B cell (primary cell): Measurements from ENCODE around the gene CDT1. TPM values are rescaled to one million over a fixed set of nuclear protein-coding genes. Genes with fewer than 3 reads are reported as not detected.

ENCODE experiments used
- ATAC-seq: fragments of 200-7000 bp; cut with Tn5 transposase; one replicate; pipeline ENCODE4 v1.10.0; 2021; ENCODE audit warnings: low read depth, mild to moderate bottlenecking, moderate number of reproducible peaks, moderate library complexity
- CTCF ChIA-PET: fragments of 350-600 bp; sonication (Branson Sonifier 250); formaldehyde crosslinking; loops from one replicate; lab custom pipeline; 2021; ENCODE audit warnings: antibody characterized with exemption, inconsistent platforms; lab: Charles Lee
- POLR2A ChIA-PET: fragments of 350-600 bp; sonication (Branson Sonifier 250); formaldehyde crosslinking; loops from one replicate; lab custom pipeline; 2021; ENCODE audit warnings: antibody characterized with exemption; lab: Charles Lee
- DNase-seq: peaks from one replicate; pipeline ENCODE4 v3.0.0; 2013
- H2AFZ ChIP-seq: 2 replicates; pipeline ENCODE4 v1.6.1; 2012; ENCODE audit warnings: mild to moderate bottlenecking, low read depth, low read length; ENCODE audit not compliant: insufficient read depth, poor library complexity, severe bottlenecking
- H3K27ac ChIP-seq, 2 donors: 1 replicate in 1 of 2; 2 replicates in 1 of 2; pipeline ENCODE4 v1.5.1; 2012 to 2013; ENCODE audit warnings: low read length in 2 of 2, mild to moderate bottlenecking in 2 of 2, moderate library complexity in 1 of 2
- H3K27me3 ChIP-seq, 4 experiments: fragments of 200-600 bp in 1 of 4; sonication (generic) in 1 of 4; replicated peaks in 1 of 4; 1 replicate in 2 of 4; 2 replicates in 2 of 4; pipeline versions ENCODE4 v1.6.1 to v1.7.0; 2013 to 2016; ENCODE audit warnings: low read length in 3 of 4, mild to moderate bottlenecking in 2 of 4, mixed read lengths in 1 of 4, moderate library complexity in 1 of 4; ENCODE audit not compliant: insufficient read depth in 4 of 4, control insufficient read depth in 3 of 4; ENCODE audit errors: control extremely low read depth in 1 of 4
- H3K36me3 ChIP-seq, 2 experiments: replicated peaks in 1 of 2; 1 replicate in 1 of 2; 2 replicates in 1 of 2; pipeline versions ENCODE4 v1.6.1 to v1.7.1; 2013; ENCODE audit warnings: low read length in 1 of 2; ENCODE audit not compliant: insufficient read depth in 2 of 2, control insufficient read depth in 1 of 2; ENCODE audit errors: control extremely low read depth in 1 of 2, extremely low read depth in 1 of 2
- H3K4me1 ChIP-seq, 2 donors: fragments of 200-600 bp in 1 of 2; sonication (generic) in 1 of 2; 1 replicate in 1 of 2; 2 replicates in 1 of 2; pipeline versions ENCODE4 v1.5.1 to v1.6.1; 2013 to 2017; ENCODE audit warnings: low read length in 2 of 2; ENCODE audit not compliant: control insufficient read depth in 2 of 2, insufficient read depth in 2 of 2
- H3K4me2 ChIP-seq: replicated peaks from 2 replicates; pipeline ENCODE3; 2012; ENCODE audit warnings: mild to moderate bottlenecking, low read depth, low read length; ENCODE audit not compliant: poor library complexity, severe bottlenecking
- H3K4me3 ChIP-seq, 5 experiments: fragments of 200-600 bp in 1 of 5; sonication (generic) in 1 of 5; 1 replicate in 3 of 5; 2 replicates in 2 of 5; pipeline versions ENCODE4 v1.5.1 to v1.7.0; 2011 to 2016; ENCODE audit warnings: low read length in 4 of 5, mild to moderate bottlenecking in 4 of 5, low read depth in 2 of 5, control low read depth in 1 of 5, moderate library complexity in 1 of 5; ENCODE audit not compliant: insufficient read depth in 1 of 5; ENCODE audit errors: control extremely low read depth in 1 of 5, extremely low read depth in 1 of 5
- H3K79me2 ChIP-seq: fragments of 200-600 bp; sonication (generic); one replicate; pipeline ENCODE4 v1.6.0; 2016; ENCODE audit warnings: low read length; ENCODE audit not compliant: control insufficient read depth, insufficient read depth
- H3K9ac ChIP-seq: fragments of 200-600 bp; sonication (generic); 2 replicates; pipeline ENCODE4 v1.6.1; 2017; ENCODE audit warnings: mild to moderate bottlenecking, low read length, moderate library complexity
- H3K9me3 ChIP-seq, 3 donors: one replicate each; pipeline versions ENCODE4 v1.6.1 to v1.7.1; 2013; ENCODE audit warnings: low read length in 2 of 3; ENCODE audit not compliant: control insufficient read depth in 2 of 3, insufficient read depth in 1 of 3; ENCODE audit errors: control extremely low read depth in 1 of 3
- H4K20me1 ChIP-seq: 2 replicates; pipeline ENCODE4 v1.6.0; 2012; ENCODE audit warnings: mild to moderate bottlenecking, low read length; ENCODE audit not compliant: insufficient read depth, control insufficient read depth, poor library complexity, severe bottlenecking
- H3K27ac Mint-ChIP-seq: one replicate; pipeline ENCODE4 v1.8.0; 2021; ENCODE audit warnings: mixed read lengths
- H3K27me3 Mint-ChIP-seq: one replicate; pipeline ENCODE4 v1.8.0; 2021; ENCODE audit warnings: mixed read lengths
- H3K4me1 Mint-ChIP-seq: one replicate; pipeline ENCODE4 v1.8.0; 2021; ENCODE audit warnings: mixed read lengths
- H3K4me3 Mint-ChIP-seq: one replicate; pipeline ENCODE4 v1.8.0; 2021; ENCODE audit warnings: mixed read lengths
- H3K9me3 Mint-ChIP-seq: one replicate; pipeline ENCODE4 v1.8.0; 2022; ENCODE audit warnings: mixed read lengths; ENCODE audit not compliant: insufficient read depth
- EZH2 ChIP-seq: IDR thresholded peaks from 2 replicates; pipeline ENCODE4 v1.6.1; 2012; ENCODE audit warnings: borderline replicate concordance, low read depth, mild to moderate bottlenecking, moderate library complexity, low read length; ENCODE audit not compliant: insufficient read depth, poor library complexity, severe bottlenecking
- WGBS: methylation state at CpG from one replicate; pipeline ENCODE4 v1.1.5; 2013; ENCODE audit warnings: missing lambda C conversion rate; ENCODE audit not compliant: insufficient coverage; 5-methylcytosine and 5-hydroxymethylcytosine counted together
- intact Hi-C: fragments of 100-400 bp; cut with micrococcal nuclease; formaldehyde crosslinking; loops from one replicate; pipeline ENCODE4 v1.10.0; 2022
- polyA plus RNA-seq: library from polyadenylated mRNA; depleted of rRNA; stranded (reverse); fragments of >200 nt; gene quantifications from 2 replicates; pipeline ENCODE4 v1.2.3, GENCODE V29; 2012
- total RNA-seq, 2 donors: library from RNA; stranded (reverse); fragments of 120-200 nt in 1 of 2; gene quantifications; 1 replicate in 1 of 2; 2 replicates in 1 of 2; pipeline versions ENCODE4 v1.2.3 to v1.2.4, GENCODE V29; 2013 to 2022
- TF ChIP-seq, protein P1 (sequence below): fragments of 200-600 bp; IDR thresholded peaks from one replicate; pipeline ENCODE4 v1.8.0; 2022; ENCODE audit warnings: antibody characterized with exemption, mild to moderate bottlenecking

The CDT1 gene
- total and polyA plus RNA-seq, 2 donors (not counting 1 experiment from before 2014, with no cell fraction given): 0.27 to 0.36 TPM

DNA sequence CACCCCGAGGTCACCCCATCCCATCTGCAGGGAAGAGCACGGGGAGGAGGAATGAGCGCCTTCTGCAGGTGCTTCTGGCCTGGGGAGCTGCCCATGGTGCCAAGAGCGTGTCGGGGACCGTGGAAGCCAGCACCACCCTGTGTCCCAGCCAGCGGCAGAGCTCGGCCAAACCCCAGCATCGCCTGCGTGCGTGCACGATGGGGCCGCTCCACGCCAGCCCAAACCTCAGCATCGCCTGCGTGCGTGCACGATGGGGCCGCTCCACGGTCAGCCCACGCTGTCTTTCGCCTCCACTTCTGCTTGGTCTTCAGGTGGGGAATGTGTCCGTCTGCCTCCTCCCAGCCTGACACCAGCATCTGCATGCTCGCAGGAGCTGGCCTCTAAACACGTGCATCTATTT is 39.2 kb downstream of the CDT1 start:
- 97% methylated on average over 24 of the region's 25 CpGs for WGBS
- peaks cover 32% of the 10 kb centered on the region for H4K20me1 ChIP-seq

DNA sequence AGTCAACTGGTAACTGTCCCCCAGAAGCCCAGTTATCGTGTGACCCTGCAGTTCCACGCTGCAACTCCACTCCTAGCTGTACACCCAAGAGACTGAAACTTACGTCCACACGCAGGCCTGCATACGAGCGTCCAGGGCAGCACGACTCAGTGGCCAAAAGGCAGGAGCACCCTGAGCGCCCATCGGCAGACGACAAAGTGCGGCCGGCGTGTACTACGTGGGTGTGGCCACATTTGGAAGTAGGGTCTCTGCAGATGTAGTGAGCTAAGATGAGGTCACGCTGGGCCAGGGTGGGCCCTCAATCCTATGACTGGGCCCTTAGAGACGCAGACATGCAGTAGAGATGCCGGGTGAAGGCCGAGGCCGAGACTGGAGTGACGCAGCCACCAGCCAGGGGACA is 39.7 kb downstream of the CDT1 start:
- peaks cover 46% of the 10 kb centered on the region for H3K79me2 ChIP-seq
- Mint-ChIP-seq H3K27me3 (no peaks in the 10 kb centered on the region), H3K4me3 (no peak overlapping the region), H3K27ac (no peak overlapping the region), H3K4me1 (no peaks in the 10 kb centered on the region), H3K9me3 (no peaks in the 10 kb centered on the region)
- H3K27ac ChIP-seq: no peak overlapping the region
- no peak overlapping the region for H3K4me3 ChIP-seq
- H4K20me1 ChIP-seq: peaks cover 32% of the 10 kb centered on the region
- no peaks in the 10 kb centered on the region for H3K27me3 ChIP-seq
- H3K36me3 ChIP-seq: peaks cover 0 to 20% of the 10 kb centered on the region in 2 experiments
- 97% methylated on average over 20 of the region's 20 CpGs for WGBS
- intact Hi-C loops: no loop called here
- no peak for ATAC-seq
- H3K9me3 ChIP-seq: no peaks in the 10 kb centered on the region
- H3K4me1 ChIP-seq: no peaks in the 10 kb centered on the region
- DNase-seq: no peak
- CTCF ChIA-PET: no interaction called here
- TF ChIP-seq, protein P1, sequence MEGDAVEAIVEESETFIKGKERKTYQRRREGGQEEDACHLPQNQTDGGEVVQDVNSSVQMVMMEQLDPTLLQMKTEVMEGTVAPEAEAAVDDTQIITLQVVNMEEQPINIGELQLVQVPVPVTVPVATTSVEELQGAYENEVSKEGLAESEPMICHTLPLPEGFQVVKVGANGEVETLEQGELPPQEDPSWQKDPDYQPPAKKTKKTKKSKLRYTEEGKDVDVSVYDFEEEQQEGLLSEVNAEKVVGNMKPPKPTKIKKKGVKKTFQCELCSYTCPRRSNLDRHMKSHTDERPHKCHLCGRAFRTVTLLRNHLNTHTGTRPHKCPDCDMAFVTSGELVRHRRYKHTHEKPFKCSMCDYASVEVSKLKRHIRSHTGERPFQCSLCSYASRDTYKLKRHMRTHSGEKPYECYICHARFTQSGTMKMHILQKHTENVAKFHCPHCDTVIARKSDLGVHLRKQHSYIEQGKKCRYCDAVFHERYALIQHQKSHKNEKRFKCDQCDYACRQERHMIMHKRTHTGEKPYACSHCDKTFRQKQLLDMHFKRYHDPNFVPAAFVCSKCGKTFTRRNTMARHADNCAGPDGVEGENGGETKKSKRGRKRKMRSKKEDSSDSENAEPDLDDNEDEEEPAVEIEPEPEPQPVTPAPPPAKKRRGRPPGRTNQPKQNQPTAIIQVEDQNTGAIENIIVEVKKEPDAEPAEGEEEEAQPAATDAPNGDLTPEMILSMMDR: no peak
- TF ChIP-seq EZH2: no peak
- no peak overlapping the region for H3K9ac ChIP-seq
- POLR2A ChIA-PET: no interaction called here
- no peak overlapping the region for H2AFZ ChIP-seq
- H3K4me2 ChIP-seq: no peak overlapping the region

More for the DNA sequence above, 39.2 kb downstream of the CDT1 start:
- Histone ChIP-seq H3K79me2 (peaks cover 42% of the 10 kb centered on the region), H3K4me1 (no peaks in the 10 kb centered on the region), H3K9ac (no peak overlapping the region), H3K9me3 (no peaks in the 10 kb centered on the region), H2AFZ (no peak overlapping the region), H3K27ac (no peak overlapping the region), H3K4me3 (no peak overlapping the region), H3K4me2 (no peak overlapping the region), H3K36me3 (peaks cover 0 to 18% of the 10 kb centered on the region in 2 experiments), H3K27me3 (no peaks in the 10 kb centered on the region)
- Mint-ChIP-seq H3K9me3 (no peaks in the 10 kb centered on the region), H3K4me3 (no peak overlapping the region), H3K27ac (no peak overlapping the region), H3K27me3 (no peaks in the 10 kb centered on the region), H3K4me1 (no peaks in the 10 kb centered on the region)
- ChIA-PET CTCF (no interaction called here), POLR2A (no interaction called here)
- TF ChIP-seq EZH2: no peak
- TF ChIP-seq, protein P1: no peak
- DNase-seq (no peak), ATAC-seq (no peak)
- intact Hi-C loops: no loop called here
